ENCODE data around the gene PLCB4. TPM values are rescaled to one million over a fixed set of nuclear protein-coding genes. Genes with fewer than 3 reads are reported as not detected.

PLCB4 gene
- total RNA-seq, 4 donors from 2014 or later: 6.3 to 24.5 (median 10.4) TPM

- H3K9me3 ChIP-seq: no peaks in the 10 kb centered on the region
- no peak for TF ChIP-seq EP300 (IDR thresholded peaks at IDR 0.05)
- TF ChIP-seq CTCF (IDR thresholded peaks at IDR 0.05): no peak
- no peak for TF ChIP-seq POLR2AphosphoS5 (IDR thresholded peaks at IDR 0.05)
- TF ChIP-seq POLR2A (IDR thresholded peaks at IDR 0.05): no peak
Observed at GRCh38 chr20:9071976-9072726, 3.3 kb downstream of the PLCB4 start.

GRCh38 chr20:9072861-9073500, 4.1 kb downstream of the PLCB4 start:
- 59% methylated on average over 3 of the region's 3 CpGs for WGBS
- Histone ChIP-seq H3K27ac (no peak overlapping the region), H3K36me3 (no peaks in the 10 kb centered on the region), H3K9me3 (no peaks in the 10 kb centered on the region), H3K4me1 (peaks cover 15% of the 10 kb centered on the region), H3K27me3 (peaks cover 17% of the 10 kb centered on the region), H3K4me3 (no peak overlapping the region)
- DNase-seq (ENCODE audit: low spot score in 2 of 2): no peak
- TF ChIP-seq POLR2A (IDR thresholded peaks at IDR 0.05) (no peak), EP300 (IDR thresholded peaks at IDR 0.05) (no peak), CTCF (IDR thresholded peaks at IDR 0.05) (no peak), POLR2AphosphoS5 (IDR thresholded peaks at IDR 0.05) (no peak)

More at GRCh38 chr20:9071976-9072726, 3.3 kb downstream of the PLCB4 start:
- Histone ChIP-seq H3K27ac (no peak overlapping the region), H3K4me1 (peaks cover 16% of the 10 kb centered on the region), H3K4me3 (no peak overlapping the region), H3K36me3 (no peaks in the 10 kb centered on the region), H3K27me3 (peaks cover 20% of the 10 kb centered on the region)
- no peak for DNase-seq (ENCODE audit: low spot score in 2 of 2)
- 60% methylated on average over 2 of the region's 2 CpGs for WGBS

- Histone ChIP-seq H3K9me3 (no peaks in the 10 kb centered on the region), H3K4me3 (no peak overlapping the region), H3K27me3 (no peaks in the 10 kb centered on the region), H3K4me1 (no peaks in the 10 kb centered on the region), H3K36me3 (no peaks in the 10 kb centered on the region), H3K27ac (peak overlapping the region; percentile 2)
- TF ChIP-seq POLR2A (IDR thresholded peaks at IDR 0.05): no peak
- no peak for TF ChIP-seq POLR2AphosphoS5 (IDR thresholded peaks at IDR 0.05)
- TF ChIP-seq EP300 (IDR thresholded peaks at IDR 0.05): no peak
- TF ChIP-seq CTCF (IDR thresholded peaks at IDR 0.05): no peak
- WGBS: 74% methylated on average over 6 of the region's 6 CpGs
- no peak for DNase-seq (ENCODE audit: low spot score in 2 of 2)
Observed at GRCh38 chr20:9075264-9076095, 6.6 kb downstream of the PLCB4 start.

- 88% methylated on average over 2 of the region's 2 CpGs for WGBS
- Histone ChIP-seq H3K9me3 (no peaks in the 10 kb centered on the region), H3K27ac (no peak overlapping the region), H3K27me3 (no peaks in the 10 kb centered on the region), H3K36me3 (no peaks in the 10 kb centered on the region), H3K4me3 (no peak overlapping the region), H3K4me1 (no peaks in the 10 kb centered on the region)
- no peak for DNase-seq (ENCODE audit: low spot score in 2 of 2)
- no peak for TF ChIP-seq POLR2A (IDR thresholded peaks at IDR 0.05)
- no peak for TF ChIP-seq CTCF (IDR thresholded peaks at IDR 0.05)
- no peak for TF ChIP-seq EP300 (IDR thresholded peaks at IDR 0.05)
- no peak for TF ChIP-seq POLR2AphosphoS5 (IDR thresholded peaks at IDR 0.05)
Observed at GRCh38 chr20:9076440-9076839, 7.6 kb downstream of the PLCB4 start.
